ENCODE data around the gene ZBTB32. TPM values are rescaled to one million over a fixed set of nuclear protein-coding genes. Genes with fewer than 3 reads are reported as not detected.

The ZBTB32 gene
- total RNA-seq, 3 donors from 2014 or later, result 90.8 to 136 (median 101) TPM

- peak; percentile 45 for DNase-seq
- Mint-ChIP-seq H3K36me3 (ENCODE audit: insufficient read depth) (peaks cover 10% of the 10 kb centered on the region), H3K27me3 (ENCODE audit: low read depth) (no peaks in the 10 kb centered on the region), H3K9me3 (no peaks in the 10 kb centered on the region), H3K4me3 (peak overlapping the region; percentile 91), H3K4me1 (ENCODE audit: low read depth) (peaks cover 60% of the 10 kb centered on the region)
- ATAC-seq, result peak; percentile 31 to 33
Measured at GRCh38 chr19:35712567-35713505, 8.5 kb downstream of the ZBTB32 start.

DNA sequence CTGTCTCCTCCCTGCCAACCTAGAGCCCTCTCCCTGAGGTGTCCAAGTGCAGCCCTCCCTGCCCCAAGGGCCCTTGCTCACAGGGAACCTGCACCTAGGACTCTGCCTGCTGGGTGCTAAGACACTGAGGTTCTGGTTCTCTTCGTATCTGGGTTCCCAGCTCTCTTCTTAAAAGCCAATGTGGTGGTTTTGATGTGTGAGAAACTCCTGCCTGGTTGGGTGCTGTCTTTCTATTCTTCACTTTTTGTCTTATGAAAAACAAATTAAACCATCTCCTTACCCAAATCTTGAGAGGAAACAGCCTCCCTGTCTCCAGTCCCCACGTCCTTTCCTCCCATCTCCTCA, 9.1 kb downstream of the ZBTB32 start:
- H3K36me3 Mint-ChIP-seq (ENCODE audit: insufficient read depth), result peaks cover 10% of the 10 kb centered on the region
- no peaks in the 10 kb centered on the region for H3K9me3 Mint-ChIP-seq
- no peak for DNase-seq
- ATAC-seq, result no peak
- peaks cover 60% of the 10 kb centered on the region for H3K4me1 Mint-ChIP-seq (ENCODE audit: low read depth)
- no peaks in the 10 kb centered on the region for H3K27me3 Mint-ChIP-seq (ENCODE audit: low read depth)
- H3K4me3 Mint-ChIP-seq, result peak overlapping the region; percentile 91

- Mint-ChIP-seq H3K9me3 (no peaks in the 10 kb centered on the region), H3K4me1 (ENCODE audit: low read depth) (peaks cover 60% of the 10 kb centered on the region), H3K36me3 (ENCODE audit: insufficient read depth) (peaks cover 10% of the 10 kb centered on the region), H3K27me3 (ENCODE audit: low read depth) (no peaks in the 10 kb centered on the region), H3K4me3 (peak overlapping the region; percentile 91)
- DNase-seq (no peak), ATAC-seq (no peak)
Measured at GRCh38 chr19:35713904-35714495, 9.6 kb downstream of the ZBTB32 start.

- peak overlapping the region; percentile 91 for H3K4me3 Mint-ChIP-seq
- no peak for ATAC-seq
- H3K36me3 Mint-ChIP-seq (ENCODE audit: insufficient read depth), result peaks cover 11% of the 10 kb centered on the region
- DNase-seq, result no peak
- peaks cover 64% of the 10 kb centered on the region for H3K4me1 Mint-ChIP-seq (ENCODE audit: low read depth)
- no peaks in the 10 kb centered on the region for H3K27me3 Mint-ChIP-seq (ENCODE audit: low read depth)
- H3K9me3 Mint-ChIP-seq, result no peaks in the 10 kb centered on the region
Measured at GRCh38 chr19:35714601-35715354, 10.4 kb downstream of the ZBTB32 start.

DNA sequence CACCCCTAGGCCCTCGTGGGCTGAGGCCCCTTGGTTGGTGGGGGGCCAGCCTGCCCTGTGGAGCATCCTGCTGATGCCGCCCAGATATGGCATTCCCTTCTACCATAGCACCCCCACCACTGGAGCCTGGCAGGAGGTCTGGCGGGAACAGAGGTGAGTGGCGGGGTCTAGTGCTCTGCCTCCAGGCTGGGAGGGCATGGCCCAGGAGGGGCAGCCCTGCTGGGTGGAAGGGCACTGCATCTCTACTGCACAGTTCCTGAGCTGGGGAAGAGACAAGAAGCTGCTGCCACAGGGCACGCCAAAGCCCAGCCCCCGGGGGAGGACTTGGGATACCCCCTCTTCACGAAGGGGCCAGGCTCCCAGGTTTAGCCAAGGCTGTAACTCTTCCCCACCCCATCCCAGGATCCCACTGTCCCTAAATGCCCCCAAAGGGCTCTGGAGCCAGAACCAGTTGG, 11.0 kb downstream of the ZBTB32 start:
- peaks cover 14% of the 10 kb centered on the region for H3K36me3 Mint-ChIP-seq (ENCODE audit: insufficient read depth)
- peaks cover 63% of the 10 kb centered on the region for H3K4me1 Mint-ChIP-seq (ENCODE audit: low read depth)
- no peaks in the 10 kb centered on the region for H3K27me3 Mint-ChIP-seq (ENCODE audit: low read depth)
- no peaks in the 10 kb centered on the region for H3K9me3 Mint-ChIP-seq
- no peak for ATAC-seq
- no peak for DNase-seq
- peak overlapping the region; percentile 91 for H3K4me3 Mint-ChIP-seq

GRCh38 chr19:35715981-35716800, 11.8 kb downstream of the ZBTB32 start:
- ATAC-seq (no peak), DNase-seq (no peak)
- Mint-ChIP-seq H3K27me3 (ENCODE audit: low read depth) (no peaks in the 10 kb centered on the region), H3K4me1 (ENCODE audit: low read depth) (peaks cover 56% of the 10 kb centered on the region), H3K9me3 (no peaks in the 10 kb centered on the region), H3K4me3 (peak overlapping the region; percentile 91), H3K36me3 (ENCODE audit: insufficient read depth) (peaks cover 14% of the 10 kb centered on the region)

DNA sequence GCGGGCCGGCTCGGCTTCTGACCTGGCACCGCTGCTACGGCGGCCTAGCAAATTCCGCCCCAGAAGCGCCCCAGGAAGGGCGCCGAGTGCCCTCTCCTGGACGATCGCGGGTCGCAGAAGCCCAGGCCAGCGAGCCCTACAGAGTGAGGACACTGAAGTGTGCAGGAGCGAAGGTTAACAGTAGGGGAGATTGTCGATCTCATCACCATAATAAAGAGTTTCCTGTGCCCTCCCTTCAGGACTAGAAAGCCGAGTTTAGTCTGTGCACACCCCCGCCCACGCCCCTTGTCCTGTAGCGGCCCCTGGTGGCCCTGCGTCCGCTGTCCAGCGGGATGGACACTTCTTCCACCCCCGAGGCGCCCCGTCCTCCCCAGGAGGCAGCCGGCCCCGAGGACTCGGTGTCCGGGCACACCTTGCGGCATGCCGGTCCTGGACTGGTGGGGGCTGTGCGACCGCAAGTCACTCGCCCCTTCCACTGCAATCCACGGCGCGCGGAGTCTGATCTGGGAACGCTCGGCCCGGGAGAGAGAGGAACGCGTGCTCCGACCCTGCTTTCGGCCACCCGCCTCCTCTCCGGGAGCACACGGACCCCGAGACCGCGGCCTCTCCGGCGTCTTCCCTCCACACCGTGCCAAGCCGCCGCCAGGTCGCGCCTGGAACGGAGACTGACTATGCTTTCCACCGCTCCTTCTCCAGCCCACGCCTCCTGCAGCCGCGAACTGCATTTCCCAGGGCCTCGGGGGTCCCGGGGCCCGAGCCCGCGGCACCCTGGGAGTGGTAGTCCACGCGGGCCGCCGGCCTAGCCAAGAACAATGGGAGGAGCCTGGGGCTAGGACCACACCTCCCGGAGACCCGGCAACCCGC, 12.7 kb downstream of the ZBTB32 start:
- Mint-ChIP-seq H3K27me3 (ENCODE audit: low read depth) (no peaks in the 10 kb centered on the region), H3K4me3 (peak overlapping the region; percentile 91), H3K9me3 (no peaks in the 10 kb centered on the region), H3K36me3 (ENCODE audit: insufficient read depth) (peaks cover 14% of the 10 kb centered on the region), H3K4me1 (ENCODE audit: low read depth) (peaks cover 53% of the 10 kb centered on the region)
- ATAC-seq (peak; percentile 76 to 79), DNase-seq (peak; percentile 95)

GRCh38 chr19:35717665-35718344, 13.4 kb downstream of the ZBTB32 start, which contains the start of gene KMT2B:
Gene KMT2B, plus strand, starts transcription at chr19:35718003. Its CDS starts 16 bp downstream, at chr19:35718019.
- ATAC-seq (peak; percentile 1 to 41), DNase-seq (no peak)
- Mint-ChIP-seq H3K36me3 (ENCODE audit: insufficient read depth) (peaks cover 20% of the 10 kb centered on the region), H3K4me1 (ENCODE audit: low read depth) (peaks cover 45% of the 10 kb centered on the region), H3K9me3 (no peaks in the 10 kb centered on the region), H3K27me3 (ENCODE audit: low read depth) (no peaks in the 10 kb centered on the region), H3K4me3 (peak within 1 kb of the TSS; percentile 91)

- no peaks in the 10 kb centered on the region for H3K27me3 Mint-ChIP-seq (ENCODE audit: low read depth)
- ATAC-seq, result peak; percentile 0 to 2
- H3K4me1 Mint-ChIP-seq (ENCODE audit: low read depth), result peaks cover 41% of the 10 kb centered on the region
- H3K36me3 Mint-ChIP-seq (ENCODE audit: insufficient read depth), result peaks cover 25% of the 10 kb centered on the region
- DNase-seq, result peak; percentile 50
- no peaks in the 10 kb centered on the region for H3K9me3 Mint-ChIP-seq
- peak overlapping the region; percentile 90 for H3K4me3 Mint-ChIP-seq
Measured at GRCh38 chr19:35718345-35719041, 14.1 kb downstream of the ZBTB32 start.

DNA sequence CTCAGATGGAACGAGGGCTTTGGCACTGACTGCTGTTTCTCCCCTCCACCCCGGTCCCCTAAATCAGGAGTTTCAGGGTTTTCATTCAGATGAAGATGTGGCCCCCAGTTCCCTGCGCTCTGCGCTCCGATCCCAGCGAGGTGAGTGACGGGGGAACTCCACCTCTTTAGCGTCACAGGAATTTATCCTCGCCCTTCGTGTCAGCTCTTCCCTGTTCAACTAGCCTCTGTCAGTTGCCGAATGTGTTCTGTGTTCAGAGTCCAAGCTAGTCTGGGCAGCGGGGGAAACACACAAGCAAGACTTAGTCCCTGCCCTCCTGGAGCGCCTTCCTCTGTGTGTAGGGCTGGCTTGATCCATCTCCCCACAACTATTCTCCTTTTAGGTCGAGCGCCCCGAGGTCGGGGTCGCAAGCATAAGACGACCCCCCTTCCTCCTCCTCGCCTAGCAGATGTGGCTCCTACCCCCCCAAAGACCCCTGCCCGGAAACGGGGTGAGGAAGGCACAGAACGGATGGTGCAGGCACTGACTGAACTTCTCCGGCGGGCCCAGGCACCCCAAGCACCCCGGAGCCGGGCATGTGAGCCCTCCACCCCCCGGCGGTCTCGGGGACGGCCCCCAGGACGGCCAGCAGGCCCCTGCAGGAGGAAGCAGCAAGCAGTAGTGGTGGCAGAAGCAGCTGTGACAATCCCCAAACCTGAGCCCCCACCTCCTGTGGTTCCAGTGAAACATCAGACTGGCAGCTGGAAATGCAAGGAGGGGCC, 15.2 kb downstream of the ZBTB32 start:
- no peak for ATAC-seq
- Mint-ChIP-seq H3K27me3 (ENCODE audit: low read depth) (no peaks in the 10 kb centered on the region), H3K4me3 (peak overlapping the region; percentile 90), H3K36me3 (ENCODE audit: insufficient read depth) (peaks cover 27% of the 10 kb centered on the region), H3K4me1 (ENCODE audit: low read depth) (peaks cover 30% of the 10 kb centered on the region), H3K9me3 (no peaks in the 10 kb centered on the region)
- DNase-seq, result no peak

DNA sequence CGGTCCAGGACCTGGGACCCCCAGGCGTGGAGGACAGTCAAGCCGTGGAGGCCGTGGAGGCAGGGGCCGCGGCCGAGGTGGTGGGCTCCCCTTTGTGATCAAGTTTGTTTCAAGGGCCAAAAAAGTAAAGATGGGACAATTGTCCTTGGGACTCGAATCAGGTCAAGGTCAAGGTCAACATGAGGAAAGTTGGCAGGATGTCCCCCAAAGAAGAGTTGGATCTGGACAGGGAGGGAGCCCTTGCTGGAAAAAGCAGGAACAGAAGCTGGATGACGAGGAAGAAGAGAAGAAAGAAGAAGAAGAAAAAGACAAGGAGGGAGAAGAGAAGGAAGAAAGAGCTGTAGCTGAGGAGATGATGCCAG, 15.8 kb downstream of the ZBTB32 start:
- ATAC-seq (no peak), DNase-seq (no peak)
- Mint-ChIP-seq H3K36me3 (ENCODE audit: insufficient read depth) (peaks cover 31% of the 10 kb centered on the region), H3K4me1 (ENCODE audit: low read depth) (peaks cover 25% of the 10 kb centered on the region), H3K4me3 (peak overlapping the region; percentile 2), H3K27me3 (ENCODE audit: low read depth) (no peaks in the 10 kb centered on the region), H3K9me3 (no peaks in the 10 kb centered on the region)

DNA sequence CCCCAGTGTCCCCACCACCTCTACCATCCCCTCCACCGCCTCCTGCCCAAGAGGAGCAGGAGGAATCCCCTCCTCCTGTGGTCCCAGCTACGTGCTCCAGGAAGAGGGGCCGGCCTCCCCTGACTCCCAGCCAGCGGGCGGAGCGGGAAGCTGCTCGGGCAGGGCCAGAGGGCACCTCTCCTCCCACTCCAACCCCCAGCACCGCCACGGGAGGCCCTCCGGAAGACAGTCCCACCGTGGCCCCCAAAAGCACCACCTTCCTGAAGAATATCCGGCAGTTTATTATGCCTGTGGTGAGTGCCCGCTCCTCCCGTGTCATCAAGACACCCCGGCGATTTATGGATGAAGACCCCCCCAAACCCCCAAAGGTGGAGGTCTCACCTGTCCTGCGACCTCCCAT, 16.3 kb downstream of the ZBTB32 start:
- peaks cover 36% of the 10 kb centered on the region for H3K36me3 Mint-ChIP-seq (ENCODE audit: insufficient read depth)
- no peak for ATAC-seq
- DNase-seq, result no peak
- H3K9me3 Mint-ChIP-seq, result no peaks in the 10 kb centered on the region
- peaks cover 25% of the 10 kb centered on the region for H3K4me1 Mint-ChIP-seq (ENCODE audit: low read depth)
- no peak overlapping the region for H3K4me3 Mint-ChIP-seq
- H3K27me3 Mint-ChIP-seq (ENCODE audit: low read depth), result no peaks in the 10 kb centered on the region

Data from activated T-cell treated with anti-CD3 and anti-CD28 coated beads, Interleukin-2, amount 50 U/mL, for 4 hours (primary cell).